Fibroblast of the aortic adventitia (primary cell): ENCODE results near the gene YPEL1. TPM values are rescaled to one million over a fixed set of nuclear protein-coding genes. Genes with fewer than 3 reads are reported as not detected.

Experiments used
- DNase-seq: peaks from one replicate; pipeline ENCODE4 v3.0.0-alpha.2; 2010; ENCODE audit warnings: low read depth
- H3K4me3 ChIP-seq: 2 replicates; pipeline ENCODE4 v1.5.1; 2011; ENCODE audit warnings: low read depth, mild to moderate bottlenecking, control low read depth, low read length, moderate library complexity
- total RNA-seq: library from RNA; depleted of rRNA; stranded (reverse); fragments of >200 nt; gene quantifications from 2 replicates; pipeline ENCODE4 v1.2.3, GENCODE V29; 2012; ENCODE audit warnings: low replicate concordance
- TF ChIP-seq, protein P1 (sequence below): IDR thresholded peaks from 2 replicates; pipeline ENCODE4 v1.5.1; 2011; ENCODE audit warnings: mild to moderate bottlenecking, low read length, control low read depth, inconsistent platforms; ENCODE audit not compliant: insufficient read depth

Gene YPEL1
- total RNA-seq, 1 donor, result 1.3 TPM

DNA sequence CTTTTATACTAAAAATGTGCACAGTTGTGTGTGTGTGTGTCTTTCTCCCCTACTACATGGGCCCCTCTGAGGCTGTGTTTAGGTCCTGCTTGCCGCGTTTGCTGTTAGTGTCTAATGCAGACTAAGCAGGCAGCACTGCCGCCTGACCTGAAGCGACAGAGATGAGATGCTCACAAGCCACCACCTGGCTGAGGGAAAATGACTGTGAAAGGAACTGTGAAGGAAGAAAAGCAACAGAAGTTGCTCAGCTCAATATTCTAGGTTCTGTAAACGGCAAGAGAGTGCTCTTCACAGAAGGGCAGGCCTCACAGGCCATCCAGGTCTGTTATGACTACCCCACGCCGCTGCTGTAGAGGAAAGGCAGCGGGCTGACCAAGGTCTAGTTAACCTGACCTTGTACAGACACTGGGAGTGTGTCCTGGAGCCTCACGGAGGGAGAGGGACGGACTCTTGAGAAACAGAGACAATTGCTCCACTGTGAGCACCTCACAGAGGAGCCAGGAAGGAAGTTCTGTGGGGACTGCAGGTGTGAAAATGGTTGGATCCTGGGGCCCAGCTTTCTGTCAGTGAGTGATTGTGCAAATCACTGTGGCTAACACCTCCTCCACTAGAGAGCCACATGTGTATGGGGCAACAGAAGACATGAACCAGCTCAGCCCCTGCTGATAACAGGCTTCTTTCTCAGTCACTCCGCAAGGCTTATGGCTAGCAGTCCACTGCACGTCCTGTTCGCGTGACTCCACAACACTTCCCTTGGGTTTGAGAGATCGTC lies 31.3 kb upstream of the YPEL1 start:
- no peak overlapping the region for H3K4me3 ChIP-seq
- TF ChIP-seq, protein P1, sequence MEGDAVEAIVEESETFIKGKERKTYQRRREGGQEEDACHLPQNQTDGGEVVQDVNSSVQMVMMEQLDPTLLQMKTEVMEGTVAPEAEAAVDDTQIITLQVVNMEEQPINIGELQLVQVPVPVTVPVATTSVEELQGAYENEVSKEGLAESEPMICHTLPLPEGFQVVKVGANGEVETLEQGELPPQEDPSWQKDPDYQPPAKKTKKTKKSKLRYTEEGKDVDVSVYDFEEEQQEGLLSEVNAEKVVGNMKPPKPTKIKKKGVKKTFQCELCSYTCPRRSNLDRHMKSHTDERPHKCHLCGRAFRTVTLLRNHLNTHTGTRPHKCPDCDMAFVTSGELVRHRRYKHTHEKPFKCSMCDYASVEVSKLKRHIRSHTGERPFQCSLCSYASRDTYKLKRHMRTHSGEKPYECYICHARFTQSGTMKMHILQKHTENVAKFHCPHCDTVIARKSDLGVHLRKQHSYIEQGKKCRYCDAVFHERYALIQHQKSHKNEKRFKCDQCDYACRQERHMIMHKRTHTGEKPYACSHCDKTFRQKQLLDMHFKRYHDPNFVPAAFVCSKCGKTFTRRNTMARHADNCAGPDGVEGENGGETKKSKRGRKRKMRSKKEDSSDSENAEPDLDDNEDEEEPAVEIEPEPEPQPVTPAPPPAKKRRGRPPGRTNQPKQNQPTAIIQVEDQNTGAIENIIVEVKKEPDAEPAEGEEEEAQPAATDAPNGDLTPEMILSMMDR, result no peak
- DNase-seq, result no peak

DNA sequence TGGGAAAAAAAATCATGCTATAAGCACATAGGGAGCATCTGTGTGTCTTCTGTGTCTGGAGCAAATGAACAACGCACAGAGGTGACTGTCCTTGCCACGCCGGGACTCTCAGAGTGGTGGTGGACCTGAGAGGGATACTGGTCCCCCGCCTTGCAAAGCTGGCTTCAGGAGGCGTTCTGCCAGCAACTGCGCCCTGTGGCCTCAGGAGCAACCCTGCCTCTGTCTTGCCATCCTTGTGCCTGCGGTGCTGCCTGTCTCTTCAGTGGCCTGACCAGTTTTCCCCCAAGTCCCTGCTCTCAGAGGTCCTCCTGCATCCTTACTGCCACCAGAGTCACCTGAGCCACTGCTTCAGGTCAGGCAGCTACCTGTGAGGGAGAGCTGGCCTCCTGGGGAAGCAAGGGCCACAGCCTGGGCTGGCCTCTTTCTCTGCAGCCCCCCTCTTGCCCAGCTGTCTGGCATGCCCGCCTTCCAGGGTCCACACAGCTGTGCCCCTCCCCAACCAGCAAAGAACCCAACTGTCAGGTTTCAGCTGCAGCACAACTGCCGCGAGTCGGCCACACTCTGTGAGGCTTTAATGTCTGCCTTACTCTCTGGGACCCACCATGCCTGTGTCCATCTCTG lies 30.4 kb upstream of the YPEL1 start:
- DNase-seq, result no peak
- H3K4me3 ChIP-seq, result no peak overlapping the region
- TF ChIP-seq, protein P1, result no peak

DNA sequence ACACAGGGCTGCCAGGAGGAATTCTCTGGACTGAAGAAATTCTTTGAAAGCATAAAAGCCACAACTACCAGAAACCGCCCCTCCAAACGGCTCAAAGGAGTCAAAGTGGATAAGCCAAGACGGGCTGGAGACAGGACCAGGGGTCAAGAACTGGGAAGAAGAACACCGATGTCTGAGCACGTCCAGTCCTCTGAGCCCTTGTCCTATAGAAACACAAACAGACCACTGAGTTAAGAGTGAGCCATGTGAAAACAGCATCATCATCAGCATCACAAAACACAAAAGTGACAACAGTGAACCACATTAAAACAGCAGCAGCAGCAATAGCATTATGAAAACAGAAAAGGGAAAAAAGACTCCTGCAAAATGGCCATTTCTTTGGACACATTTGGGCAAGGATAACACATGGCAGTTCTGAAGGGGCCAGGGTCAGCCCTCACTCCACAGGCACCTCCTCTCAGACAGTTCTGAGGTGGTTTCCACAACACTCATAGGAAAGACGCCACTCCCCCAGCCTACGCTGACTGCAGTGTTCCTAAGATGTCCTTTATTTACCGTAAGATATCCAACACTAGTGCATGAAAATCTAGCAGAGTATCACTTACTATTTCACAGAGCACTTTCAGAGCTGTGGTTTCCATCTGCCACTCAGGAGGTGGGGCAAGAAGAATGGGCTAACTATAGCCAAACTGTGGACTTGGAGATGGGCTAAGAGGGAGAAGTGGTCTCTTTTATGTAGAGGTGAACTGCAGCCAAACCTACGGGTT lies 28.6 kb upstream of the YPEL1 start:
- DNase-seq, result no peak
- TF ChIP-seq, protein P1, result no peak
- no peak overlapping the region for H3K4me3 ChIP-seq

DNA sequence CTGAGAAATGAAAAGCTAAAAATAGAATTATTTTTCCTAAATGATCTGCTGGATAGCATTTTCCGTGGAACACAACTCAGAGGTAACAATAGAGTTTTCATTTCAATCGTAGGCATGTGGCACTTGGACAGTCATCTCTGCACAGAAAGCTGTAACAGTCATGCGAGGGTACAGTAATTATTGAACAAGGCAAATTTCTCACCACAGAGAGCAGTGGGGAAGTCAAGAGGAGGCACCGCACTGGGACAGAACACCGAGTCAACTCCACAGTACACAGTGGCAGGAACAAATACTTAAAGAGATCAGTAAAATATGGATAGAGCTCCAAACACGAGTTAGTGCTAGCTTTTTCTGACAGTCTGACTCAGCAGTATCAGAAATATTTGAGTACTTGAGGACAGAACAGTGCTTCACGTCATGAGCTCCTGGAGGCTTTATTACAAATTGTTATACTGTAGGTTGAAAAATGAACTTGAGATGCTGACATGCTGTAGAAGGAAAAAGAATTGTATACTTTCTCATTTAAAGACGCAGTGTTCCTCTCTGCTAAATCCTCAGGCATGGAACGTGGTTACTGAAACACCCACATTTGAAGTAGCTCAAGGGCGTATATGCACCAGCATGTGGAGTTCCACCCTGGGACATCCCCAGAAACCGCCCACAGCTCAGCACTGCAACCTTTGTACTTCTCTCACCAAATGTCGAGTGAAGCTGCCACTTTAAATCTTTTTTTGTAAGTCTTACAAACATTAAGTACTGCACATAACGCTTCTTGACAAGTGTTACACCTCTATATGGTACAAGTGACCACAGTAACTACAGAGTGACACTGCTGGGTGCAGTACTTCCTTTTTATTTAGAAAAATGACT lies 27.4 kb upstream of the YPEL1 start:
- H3K4me3 ChIP-seq, result no peak overlapping the region
- DNase-seq, result no peak
- TF ChIP-seq, protein P1, result no peak

DNA sequence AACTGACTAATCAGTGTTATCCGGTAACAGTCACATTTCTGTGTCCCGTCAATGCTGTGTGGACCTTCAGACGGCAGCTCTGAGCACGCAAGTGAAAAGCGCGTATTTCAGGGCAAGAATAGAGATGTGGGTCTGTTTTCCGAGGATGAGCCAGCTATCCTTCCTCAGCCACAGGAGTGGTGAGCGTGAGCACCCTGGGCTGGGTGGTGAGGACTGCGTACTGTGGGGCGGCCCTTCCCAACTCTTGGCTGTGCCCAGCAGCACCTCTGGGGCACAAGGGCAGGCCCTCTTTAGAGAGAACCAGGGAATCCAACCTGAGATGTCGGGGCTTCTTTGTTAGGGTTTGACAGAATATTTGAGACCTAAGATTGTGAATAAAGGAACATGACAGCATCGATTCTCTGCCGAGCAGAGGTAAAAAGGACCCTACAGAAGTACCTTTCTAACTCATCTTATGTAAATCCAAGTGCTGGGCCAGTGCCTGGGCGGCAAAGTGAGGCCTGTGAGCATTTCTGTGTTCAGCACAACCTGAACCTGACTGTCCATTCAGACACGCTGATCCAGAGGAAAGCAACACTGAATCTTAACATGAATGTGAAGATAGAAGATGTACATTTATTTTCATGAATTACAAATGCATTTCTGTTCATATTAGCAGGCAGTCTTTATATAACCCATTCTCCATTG lies 26.5 kb upstream of the YPEL1 start:
- no peak for DNase-seq
- H3K4me3 ChIP-seq, result no peak overlapping the region
- TF ChIP-seq, protein P1, result no peak

DNA sequence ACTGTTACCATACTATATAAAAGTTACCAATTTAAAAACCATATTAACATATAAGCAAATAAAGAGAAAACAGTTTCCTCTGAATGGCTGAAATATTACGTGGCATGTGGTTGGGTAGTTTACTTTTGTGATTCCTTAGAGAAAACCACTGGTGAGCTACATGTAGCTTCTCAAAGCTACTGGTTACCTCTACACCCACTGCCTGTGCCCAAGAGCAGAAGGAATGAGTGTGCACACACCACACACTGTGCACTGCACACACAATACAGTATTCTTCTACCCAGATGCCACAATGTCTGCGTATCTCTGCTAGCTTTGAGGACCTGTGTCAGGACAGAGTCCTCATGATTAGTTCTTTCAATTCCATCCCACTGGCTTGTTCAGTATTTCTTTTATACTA lies 25.5 kb upstream of the YPEL1 start:
- no peak for DNase-seq
- TF ChIP-seq, protein P1, result no peak
- H3K4me3 ChIP-seq, result no peak overlapping the region
